Fibroblast of lung (primary cell): ENCODE data around the gene TBL3.

Experiments used
- EZH2 ChIP-seq: IDR thresholded peaks from 2 replicates; pipeline ENCODE4 v1.5.1; 2012; ENCODE audit warnings: low read length, control low read depth, mild to moderate bottlenecking; ENCODE audit errors: missing control alignments
- TF ChIP-seq, protein P1 (sequence below), 2 donors: IDR thresholded peaks in 1 of 2; conservative IDR thresholded peaks in 1 of 2; 1 replicate in 1 of 2; 2 replicates in 1 of 2; pipeline ENCODE4 v1.5.1; 2011 to 2012; ENCODE audit warnings: low read length in 2 of 2, control low read depth in 1 of 2, inconsistent platforms in 1 of 2, low read depth in 1 of 2, mild to moderate bottlenecking in 1 of 2

DNA sequence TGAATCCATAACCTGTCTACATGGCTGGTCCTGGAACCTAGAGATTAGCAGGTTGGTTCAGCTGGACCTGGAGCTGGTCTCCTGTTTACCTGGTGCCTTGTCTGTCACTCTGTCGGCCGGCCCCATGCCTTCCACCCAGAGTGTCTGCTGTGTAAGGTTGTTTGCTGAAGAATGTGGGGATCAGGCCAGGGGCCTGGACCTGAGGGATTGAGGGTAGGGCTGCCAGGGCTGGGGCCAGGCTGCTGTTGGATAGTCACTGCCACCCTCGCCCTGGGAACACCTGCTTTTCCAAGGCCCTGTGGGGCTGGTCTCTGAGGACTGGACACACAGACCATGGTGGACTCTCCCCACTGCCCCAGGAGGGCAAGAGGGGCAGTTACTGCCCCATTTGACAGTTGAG lies 56.3 kb downstream of the TBL3 start:
- TF ChIP-seq, protein P1, sequence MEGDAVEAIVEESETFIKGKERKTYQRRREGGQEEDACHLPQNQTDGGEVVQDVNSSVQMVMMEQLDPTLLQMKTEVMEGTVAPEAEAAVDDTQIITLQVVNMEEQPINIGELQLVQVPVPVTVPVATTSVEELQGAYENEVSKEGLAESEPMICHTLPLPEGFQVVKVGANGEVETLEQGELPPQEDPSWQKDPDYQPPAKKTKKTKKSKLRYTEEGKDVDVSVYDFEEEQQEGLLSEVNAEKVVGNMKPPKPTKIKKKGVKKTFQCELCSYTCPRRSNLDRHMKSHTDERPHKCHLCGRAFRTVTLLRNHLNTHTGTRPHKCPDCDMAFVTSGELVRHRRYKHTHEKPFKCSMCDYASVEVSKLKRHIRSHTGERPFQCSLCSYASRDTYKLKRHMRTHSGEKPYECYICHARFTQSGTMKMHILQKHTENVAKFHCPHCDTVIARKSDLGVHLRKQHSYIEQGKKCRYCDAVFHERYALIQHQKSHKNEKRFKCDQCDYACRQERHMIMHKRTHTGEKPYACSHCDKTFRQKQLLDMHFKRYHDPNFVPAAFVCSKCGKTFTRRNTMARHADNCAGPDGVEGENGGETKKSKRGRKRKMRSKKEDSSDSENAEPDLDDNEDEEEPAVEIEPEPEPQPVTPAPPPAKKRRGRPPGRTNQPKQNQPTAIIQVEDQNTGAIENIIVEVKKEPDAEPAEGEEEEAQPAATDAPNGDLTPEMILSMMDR (conservative IDR thresholded peaks at IDR 0.05 in 1 of 2, IDR thresholded peaks at IDR 0.05 in 1 of 2; ENCODE audit: low read depth in 1 of 2, low read length in 2 of 2), result no peak
- no peak for TF ChIP-seq EZH2
